MCF 10A (cell line): ENCODE data around the gene NUP62. TPM values are rescaled to one million over a fixed set of nuclear protein-coding genes. Genes with fewer than 3 reads are reported as not detected.

Experiments used
- BruUV-seq: library from RNA; stranded (reverse); fragments of 400-500 nt; replicated peaks from 2 replicates; lab custom pipeline; 2021; lab: Mats Ljungman, UMichigan
- CTCF ChIA-PET: fragments of 300-600 bp; sonication (Branson Sonifier 250); formaldehyde crosslinking; extraction: SDS; loops from one replicate; lab custom pipeline; 2021; ENCODE audit warnings: antibody characterized with exemption, inconsistent platforms; lab: Yijun Ruan, JAX
- POLR2A ChIA-PET: fragments of 300-600, 350-650 bp; sonication (Branson Sonifier 250); formaldehyde crosslinking; extraction: SDS; loops from one replicate; lab custom pipeline; 2020; ENCODE audit warnings: antibody characterized with exemption, inconsistent platforms; lab: Yijun Ruan, JAX
- DNase-seq: peaks from one replicate; pipeline ENCODE4 v3.0.0-alpha.2; 2018; ENCODE audit not compliant: unreplicated experiment
- H3K27ac Mint-ChIP-seq: one replicate; pipeline ENCODE4 v1.8.0; 2022; ENCODE audit warnings: mild to moderate bottlenecking, low read depth, mixed read lengths; ENCODE audit not compliant: unreplicated experiment
- H3K27me3 Mint-ChIP-seq: one replicate; pipeline ENCODE4 v1.8.0; 2022; ENCODE audit warnings: mixed read lengths; ENCODE audit not compliant: insufficient read depth, unreplicated experiment
- H3K36me3 Mint-ChIP-seq: one replicate; pipeline ENCODE4 v1.8.0; 2022; ENCODE audit warnings: mild to moderate bottlenecking, moderate library complexity, mixed read lengths; ENCODE audit not compliant: insufficient read depth, unreplicated experiment
- H3K4me1 Mint-ChIP-seq: one replicate; pipeline ENCODE4 v1.8.0; 2022; ENCODE audit warnings: mixed read lengths; ENCODE audit not compliant: insufficient read depth, unreplicated experiment
- H3K4me3 Mint-ChIP-seq: one replicate; pipeline ENCODE4 v1.8.0; 2022; ENCODE audit warnings: mild to moderate bottlenecking, moderate library complexity, mixed read lengths; ENCODE audit not compliant: unreplicated experiment
- H3K9me3 Mint-ChIP-seq: one replicate; pipeline ENCODE4 v1.8.0; 2022; ENCODE audit warnings: mixed read lengths; ENCODE audit not compliant: unreplicated experiment
- intact Hi-C: fragments of 100-400 bp; cut with micrococcal nuclease; formaldehyde crosslinking; loops from 2 replicates; pipeline ENCODE4 v1.14.1; 2022
- microRNA-seq: library from miRNA; unstranded; fragments of <30 nt; microRNA quantifications from one replicate; pipeline ENCODE4 v1.2.0, GENCODE V29; 2022
- total RNA-seq: library from RNA; stranded (reverse); gene quantifications from 2 replicates; pipeline ENCODE4 v1.2.3, GENCODE V29; 2022
- TF ChIP-seq, protein P1 (sequence below): fragments of 200-600 bp; IDR thresholded peaks from one replicate; pipeline ENCODE4 v1.8.0; 2022; ENCODE audit warnings: antibody characterized with exemption, mild to moderate bottlenecking; ENCODE audit not compliant: unreplicated experiment

The NUP62 gene
- total RNA-seq, 1 experiment from 2014 or later = 44.9 TPM

DNA sequence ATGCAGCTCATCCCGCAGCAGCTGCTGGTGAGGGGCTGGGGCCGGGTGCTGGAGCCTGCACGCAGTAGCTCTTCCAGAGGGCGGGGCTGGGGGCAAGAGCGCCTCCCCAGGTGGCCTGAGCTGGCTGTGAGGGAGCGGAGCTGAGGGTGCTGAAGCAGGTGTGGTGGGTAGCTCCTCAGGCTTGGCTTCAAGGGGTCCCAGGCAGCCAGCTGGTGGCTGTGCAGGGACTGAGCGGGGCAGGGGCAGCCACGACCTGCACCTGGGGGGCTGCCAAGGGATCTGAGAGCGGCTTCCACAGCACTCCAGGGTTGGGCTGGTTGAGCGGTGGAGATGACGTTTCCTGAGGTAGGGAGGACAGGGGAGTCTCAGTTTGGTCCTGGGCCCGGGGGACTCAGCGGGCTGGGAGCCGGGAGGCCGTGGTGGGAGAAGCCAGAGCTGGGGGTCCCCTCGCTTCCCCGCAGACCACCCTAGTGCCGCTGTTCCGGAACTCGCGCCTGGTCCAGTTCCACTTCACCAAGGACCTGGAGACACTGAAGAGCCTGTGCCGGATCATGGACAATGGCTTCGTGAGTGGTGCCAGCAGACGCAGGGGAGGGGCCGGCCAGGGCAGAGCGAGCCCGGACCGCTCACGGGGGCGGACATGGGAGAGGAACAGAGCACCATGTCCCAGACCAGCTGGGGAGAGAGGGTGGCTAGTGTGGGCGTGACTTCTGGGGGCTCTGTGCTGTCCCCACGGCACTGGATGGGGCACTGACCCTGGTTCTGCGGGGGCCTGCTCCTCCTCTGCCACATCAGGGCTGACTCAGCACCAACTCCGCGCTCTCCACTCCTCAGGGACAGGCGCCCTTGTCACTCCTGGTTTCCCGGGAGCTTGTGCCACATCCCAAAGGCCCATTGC lies 71.0 kb downstream of the NUP62 start:
- DNase-seq = no peak
- ChIA-PET POLR2A (interaction anchor here (0.9 to 1.3 kb wide), 4 partner anchors 8 to 11 kb away, joined by 3 to 11 read pairs (median 3); partner anchors contain the start of gene PTOV1), CTCF (interaction anchor here (0.6 kb wide), 1 partner anchor 8 kb away, joined by 3 read pairs; no protein-coding TSS in a partner anchor)
- Mint-ChIP-seq H3K36me3 (peaks cover 65% of the 10 kb centered on the region), H3K4me1 (peaks cover 6% of the 10 kb centered on the region), H3K27me3 (no peaks in the 10 kb centered on the region), H3K4me3 (no peak overlapping the region), H3K9me3 (no peaks in the 10 kb centered on the region), H3K27ac (no peak overlapping the region)
- no TSS peak for BruUV-seq
- intact Hi-C loops = loop anchor here (10.0 kb wide), 1 partner anchor 184 kb away; the partner anchor contains the start of gene PRMT1
- TF ChIP-seq, protein P1, sequence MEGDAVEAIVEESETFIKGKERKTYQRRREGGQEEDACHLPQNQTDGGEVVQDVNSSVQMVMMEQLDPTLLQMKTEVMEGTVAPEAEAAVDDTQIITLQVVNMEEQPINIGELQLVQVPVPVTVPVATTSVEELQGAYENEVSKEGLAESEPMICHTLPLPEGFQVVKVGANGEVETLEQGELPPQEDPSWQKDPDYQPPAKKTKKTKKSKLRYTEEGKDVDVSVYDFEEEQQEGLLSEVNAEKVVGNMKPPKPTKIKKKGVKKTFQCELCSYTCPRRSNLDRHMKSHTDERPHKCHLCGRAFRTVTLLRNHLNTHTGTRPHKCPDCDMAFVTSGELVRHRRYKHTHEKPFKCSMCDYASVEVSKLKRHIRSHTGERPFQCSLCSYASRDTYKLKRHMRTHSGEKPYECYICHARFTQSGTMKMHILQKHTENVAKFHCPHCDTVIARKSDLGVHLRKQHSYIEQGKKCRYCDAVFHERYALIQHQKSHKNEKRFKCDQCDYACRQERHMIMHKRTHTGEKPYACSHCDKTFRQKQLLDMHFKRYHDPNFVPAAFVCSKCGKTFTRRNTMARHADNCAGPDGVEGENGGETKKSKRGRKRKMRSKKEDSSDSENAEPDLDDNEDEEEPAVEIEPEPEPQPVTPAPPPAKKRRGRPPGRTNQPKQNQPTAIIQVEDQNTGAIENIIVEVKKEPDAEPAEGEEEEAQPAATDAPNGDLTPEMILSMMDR = no peak

- no peak for DNase-seq
- no TSS peak for BruUV-seq
- intact Hi-C loops = loop anchor here (10.0 kb wide), 1 partner anchor 183 kb away; the partner anchor contains the start of gene PRMT1
- Mint-ChIP-seq H3K27me3 (no peaks in the 10 kb centered on the region), H3K4me1 (peaks cover 8% of the 10 kb centered on the region), H3K4me3 (no peak overlapping the region), H3K36me3 (peaks cover 61% of the 10 kb centered on the region), H3K9me3 (no peaks in the 10 kb centered on the region), H3K27ac (no peak overlapping the region)
- POLR2A ChIA-PET = interaction anchor here (1.0 kb wide), 1 partner anchor 10 kb away, joined by 3 read pairs; no protein-coding TSS in a partner anchor
- CTCF ChIA-PET = interaction anchor here (0.6 kb wide), 1 partner anchor 9 kb away, joined by 3 read pairs; no protein-coding TSS in a partner anchor
- TF ChIP-seq, protein P1 = no peak
Observed at GRCh38 chr19:49857838-49858087, 71.5 kb downstream of the NUP62 start.

GRCh38 chr19:49857061-49857837 lies 72.1 kb downstream of the NUP62 start:
- Mint-ChIP-seq H3K9me3 (no peaks in the 10 kb centered on the region), H3K4me1 (peaks cover 13% of the 10 kb centered on the region), H3K36me3 (peaks cover 66% of the 10 kb centered on the region), H3K27ac (no peak overlapping the region), H3K27me3 (no peaks in the 10 kb centered on the region), H3K4me3 (no peak overlapping the region)
- ChIA-PET CTCF (interaction anchor here (0.6 kb wide), 1 partner anchor 9 kb away, joined by 3 read pairs; no protein-coding TSS in a partner anchor), POLR2A (interaction anchor here (1.0 kb wide), 1 partner anchor 11 kb away, joined by 3 read pairs; no protein-coding TSS in a partner anchor)
- TF ChIP-seq, protein P1 = no peak
- no peak for DNase-seq
- BruUV-seq = no TSS peak
- intact Hi-C loops = loop anchor here (10.0 kb wide), 1 partner anchor 182 kb away; the partner anchor contains the start of gene PRMT1

Small RNA genes lying within 50 kb of the gene (microRNA-seq; reads per million reads assigned to microRNA genes)
- 1.7 reads per million, percentile 11 among the genes with 10 or more reads in this experiment for gene MIR4750

Other genes starting within 250 kb of the NUP62 start
- 1.8 and 2.9 TPM in 2 replicates for gene ADM5, start 239.9 kb downstream of the NUP62 start, total RNA-seq
- gene CPT1C, start 238.4 kb downstream of the NUP62 start, total RNA-seq = not detected in 2 replicates
- gene TSKS, start 166.2 kb downstream of the NUP62 start, total RNA-seq = not detected in 2 replicates
- 70.5 and 80.0 TPM in 2 replicates for gene AP2A1, start 162.5 kb downstream of the NUP62 start, total RNA-seq
- 10.9 and 19.0 TPM in 2 replicates for gene FUZ, start 116.2 kb downstream of the NUP62 start, total RNA-seq
- gene MED25, start 111.2 kb downstream of the NUP62 start, total RNA-seq = 39.9 and 43.2 TPM in 2 replicates
- 68.5 and 78.8 TPM in 2 replicates for gene PTOV1, start 78.3 kb downstream of the NUP62 start, total RNA-seq
- 70.7 and 90.3 TPM in 2 replicates for gene PNKP, start 61.9 kb downstream of the NUP62 start, total RNA-seq
- gene AKT1S1, start 52.1 kb downstream of the NUP62 start, total RNA-seq = 74.7 and 79.2 TPM in 2 replicates
- gene TBC1D17, start 51.8 kb downstream of the NUP62 start, total RNA-seq = 25.2 and 25.5 TPM in 2 replicates
- 0.37 TPM in 1 of 2 replicates, not detected in the other for gene IL4I1, start 32.6 kb downstream of the NUP62 start, total RNA-seq
- gene ATF5, start 299 bp downstream of the NUP62 start, total RNA-seq = 23.7 and 24.5 TPM in 2 replicates
- not detected in 2 replicates for gene SIGLEC11, start 31.7 kb upstream of the NUP62 start, total RNA-seq
- gene VRK3, start 95.9 kb upstream of the NUP62 start, total RNA-seq = 24.7 and 32.8 TPM in 2 replicates
- 9.9 and 13.4 TPM in 2 replicates for gene ZNF473, start 96.5 kb upstream of the NUP62 start, total RNA-seq
- gene IZUMO2, start 233.8 kb upstream of the NUP62 start, total RNA-seq = not detected in 2 replicates